HepG2 (cell line): ENCODE data around the gene CCT6A. TPM values are rescaled to one million over a fixed set of nuclear protein-coding genes. Genes with fewer than 3 reads are reported as not detected.

Source experiments
- ELK4 ChIP-seq: sonication (generic); formaldehyde crosslinking; IDR thresholded peaks from 2 replicates; pipeline ENCODE4 v1.9.0; 2021; ENCODE audit warnings: missing genetic modification reagents, borderline replicate concordance
- EP300 ChIP-seq, 3 experiments: sonication (generic) in 1 of 3; formaldehyde crosslinking in 1 of 3; IDR thresholded peaks; 2 replicates each; pipeline versions ENCODE4 v1.5.1 to v1.6.1; 2011 to 2020; ENCODE audit warnings: low read depth in 2 of 3, low read length in 2 of 3, borderline replicate concordance in 1 of 3, improper control_type of control experiment in 1 of 3, mild to moderate bottlenecking in 1 of 3, missing genetic modification reagents in 1 of 3, moderate library complexity in 1 of 3
- HMG20B ChIP-seq: conservative IDR thresholded peaks from 2 replicates; pipeline ENCODE4 v1.6.1; 2016; ENCODE audit warnings: missing genetic modification reagents, missing compliant biosample characterization
- KIAA2018 ChIP-seq: sonication (generic); formaldehyde crosslinking; IDR thresholded peaks from 2 replicates; pipeline ENCODE4 v1.5.0; 2020; ENCODE audit warnings: mild to moderate bottlenecking, missing genetic modification reagents, borderline replicate concordance
- SIN3A ChIP-seq: IDR thresholded peaks from 2 replicates; pipeline ENCODE4 v1.6.1; 2011; ENCODE audit warnings: low read depth, mild to moderate bottlenecking, control low read depth, low read length, borderline replicate concordance
- SRSF4 ChIP-seq: fragments of 200-400 bp; formaldehyde crosslinking; IDR thresholded peaks from one replicate; pipeline ENCODE4 v1.6.1; 2018; ENCODE audit warnings: mild to moderate bottlenecking, low read depth, low read length, moderate library complexity; ENCODE audit not compliant: poor library complexity, severe bottlenecking
- TRIM22 ChIP-seq: fragments of 450-650 bp; IDR thresholded peaks from 2 replicates; pipeline ENCODE4 v1.6.1; 2017
- ZFY ChIP-seq: sonication (generic); formaldehyde crosslinking; IDR thresholded peaks from 2 replicates; pipeline ENCODE4 v1.4.0; 2020; ENCODE audit warnings: missing genetic modification reagents
- ZNF124 ChIP-seq: sonication (generic); formaldehyde crosslinking; IDR thresholded peaks from 2 replicates; pipeline ENCODE4 v1.4.0; 2020; ENCODE audit warnings: missing genetic modification reagents
- ZNF20 ChIP-seq: sonication (generic); formaldehyde crosslinking; IDR thresholded peaks from 2 replicates; pipeline ENCODE4 v1.4.0; 2020; ENCODE audit warnings: mild to moderate bottlenecking, moderate library complexity, missing genetic modification reagents
- ZNF251 ChIP-seq: sonication (generic); formaldehyde crosslinking; IDR thresholded peaks from 2 replicates; pipeline ENCODE4 v1.9.0; 2021; ENCODE audit warnings: mild to moderate bottlenecking, missing genetic modification reagents
- ZNF337 ChIP-seq: sonication (generic); formaldehyde crosslinking; IDR thresholded peaks from 2 replicates; pipeline ENCODE4 v1.5.1; 2020; ENCODE audit warnings: missing genetic modification reagents, low read depth, mild to moderate bottlenecking, borderline replicate concordance
- ZNF558 ChIP-seq: sonication (generic); formaldehyde crosslinking; IDR thresholded peaks from 2 replicates; pipeline ENCODE4 v1.9.0; 2022; ENCODE audit warnings: mild to moderate bottlenecking, missing genetic modification reagents, borderline replicate concordance
- ZNF597 ChIP-seq: sonication (generic); formaldehyde crosslinking; IDR thresholded peaks from 2 replicates; pipeline ENCODE4 v1.5.0; 2020; ENCODE audit warnings: missing genetic modification reagents
- ZNF839 ChIP-seq: sonication (generic); formaldehyde crosslinking; IDR thresholded peaks from 2 replicates; pipeline ENCODE4 v1.4.0; 2020; ENCODE audit warnings: missing genetic modification reagents, mild to moderate bottlenecking, borderline replicate concordance
- ZSCAN22 ChIP-seq: sonication (generic); formaldehyde crosslinking; IDR thresholded peaks from 2 replicates; pipeline ENCODE4 v1.4.0; 2020; ENCODE audit warnings: mild to moderate bottlenecking, missing genetic modification reagents
- polyA plus RNA-seq, 8 experiments: library from polyadenylated mRNA; depleted of rRNA in 3 of 8; stranded (reverse) in 7 of 8; unstranded in 1 of 8; fragments of >200 nt; fragmentation: Illumina TruSeq in 4 of 8; extraction: Trizol in 4 of 8; gene quantifications; 2 replicates each; pipeline versions ENCODE4 v1.2.1 to v1.2.3, GENCODE V29; 2011 to 2016; ENCODE audit warnings: low read depth in 4 of 8, missing spikeins in 1 of 8, mixed read lengths in 1 of 8; ENCODE audit not compliant: insufficient read depth in 1 of 8
- total RNA-seq, 5 experiments: library from RNA; depleted of rRNA; stranded (reverse); fragments of >200 nt; fragmentation: Illumina TruSeq; extraction: Trizol; gene quantifications; 2 replicates each; pipeline ENCODE4 v1.2.3, GENCODE V29; 2016; ENCODE audit warnings: low read depth in 1 of 5

Gene CCT6A
- total and polyA plus RNA-seq, 2 of the 13 experiments (the other 11 are each of a cell fraction or from before 2014, with no cell fraction given): 219 to 292 TPM

- TF ChIP-seq HMG20B (CRISPR knock-in tag) (no peak), ZNF20 (no peak), ZSCAN22 (CRISPR knock-in tag) (no peak), ZNF124 (CRISPR knock-in tag) (no peak; the same call in 1 of the 2 replicates), ZNF337 (CRISPR knock-in tag) (0 out of 2 replicates have a peak, but pooled peaks have one; percentile 69), TRIM22 (no peak), ZNF597 (CRISPR knock-in tag) (no peak), EP300 (IDR thresholded peaks at IDR 0.05; ENCODE audit: low read depth in 2 of 2, low read length in 2 of 2) (no peak), EP300 (CRISPR knock-in tag; IDR thresholded peaks at IDR 0.05; ENCODE audit: borderline replicate concordance) (no peak), SIN3A (peak; percentile 77; the same call in 1 of the 2 replicates), ZNF839 (peak; percentile 80; the same call in 1 of the 2 replicates), ZNF251 (CRISPR knock-in tag) (no peak), ZNF558 (CRISPR knock-in tag) (peak; percentile 77; the same call in 1 of the 2 replicates), ELK4 (CRISPR knock-in tag) (no peak), KIAA2018 (CRISPR knock-in tag) (no peak), ZFY (CRISPR knock-in tag) (peak; percentile 85), SRSF4 (peak; percentile 92)
These were observed 12.5 kb downstream of the CCT6A start, which contains the start of gene SUMF2 (continued) for GRCh38 chr7:56063882-56064625.
